ENCODE measurements around the gene GGPS1. TPM values are rescaled to one million over a fixed set of nuclear protein-coding genes. Genes with fewer than 3 reads are reported as not detected.
"Not testable (repeated sequence)": the region's sequence is repeated elsewhere in the genome, so short reads cannot be mapped to it uniquely, and the experiment has no call there.

GGPS1 gene
- total RNA-seq, 1 donor = 23.3 TPM

DNA sequence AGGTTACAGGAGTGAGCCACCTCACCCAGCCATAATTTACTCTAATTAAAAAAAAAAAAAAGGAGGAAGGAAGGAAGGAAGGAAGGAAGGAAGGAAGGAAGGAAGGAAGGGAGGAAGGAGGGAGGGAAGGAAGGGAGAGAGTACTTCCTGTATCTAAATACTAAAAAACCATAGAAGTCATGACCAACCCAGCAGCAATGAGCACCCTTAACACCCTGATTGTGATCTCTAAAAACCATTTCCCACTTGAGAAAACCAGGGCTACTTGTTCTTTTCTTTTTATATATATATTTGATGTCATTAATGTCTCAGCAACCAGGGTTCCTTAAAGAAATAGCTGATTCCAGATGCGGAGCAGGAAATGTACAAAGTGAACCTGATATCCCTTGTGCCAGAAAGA is 31.6 kb upstream of the GGPS1 start:
- H3K27me3 ChIP-seq (ENCODE audit: insufficient read depth, low read length) = no peaks in the 10 kb centered on the region
- H3K4me1 ChIP-seq (ENCODE audit: insufficient read depth, low read length) = peaks cover 43% of the 10 kb centered on the region
- no peaks in the 10 kb centered on the region for H3K9me3 ChIP-seq (ENCODE audit: low read depth, low read length)
- H3K4me3 ChIP-seq (ENCODE audit: low read length) = no peak overlapping the region

DNA sequence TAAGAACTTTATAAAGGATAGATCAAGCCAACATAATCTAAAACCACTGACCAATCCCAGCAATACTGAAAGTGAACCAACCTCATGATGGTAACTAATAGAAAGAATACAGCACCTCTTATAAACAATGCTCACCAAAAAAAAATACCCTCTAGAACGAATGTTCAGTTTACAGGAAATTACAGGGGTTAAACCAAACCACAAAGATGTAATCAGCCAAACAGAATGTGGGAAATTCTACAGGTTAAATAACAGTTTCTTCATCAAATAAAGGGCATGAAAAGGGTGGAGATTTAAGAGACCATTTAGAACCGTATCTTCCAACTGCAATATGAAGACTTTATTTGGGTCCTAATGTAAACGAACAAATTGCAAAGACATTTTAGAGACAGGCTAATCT is 30.8 kb upstream of the GGPS1 start:
- Histone ChIP-seq H3K4me3 (ENCODE audit: low read length) (no peak overlapping the region), H3K4me1 (ENCODE audit: insufficient read depth, low read length) (peaks cover 40% of the 10 kb centered on the region), H3K27me3 (ENCODE audit: insufficient read depth, low read length) (no peaks in the 10 kb centered on the region), H3K9me3 (ENCODE audit: low read depth, low read length) (no peaks in the 10 kb centered on the region)

GRCh38 chr1:235298758-235299157 is 29.6 kb upstream of the GGPS1 start:
- Histone ChIP-seq H3K4me3 (ENCODE audit: low read length) (no peak overlapping the region), H3K9me3 (ENCODE audit: low read depth, low read length) (no peaks in the 10 kb centered on the region), H3K27me3 (ENCODE audit: insufficient read depth, low read length) (no peaks in the 10 kb centered on the region), H3K4me1 (ENCODE audit: insufficient read depth, low read length) (peaks cover 39% of the 10 kb centered on the region)

GRCh38 chr1:235299169-235299858 is 29.1 kb upstream of the GGPS1 start:
- Histone ChIP-seq H3K27me3 (ENCODE audit: insufficient read depth, low read length) (no peaks in the 10 kb centered on the region), H3K9me3 (ENCODE audit: low read depth, low read length) (no peaks in the 10 kb centered on the region), H3K4me3 (ENCODE audit: low read length) (no peak overlapping the region), H3K4me1 (ENCODE audit: insufficient read depth, low read length) (peaks cover 42% of the 10 kb centered on the region)

DNA sequence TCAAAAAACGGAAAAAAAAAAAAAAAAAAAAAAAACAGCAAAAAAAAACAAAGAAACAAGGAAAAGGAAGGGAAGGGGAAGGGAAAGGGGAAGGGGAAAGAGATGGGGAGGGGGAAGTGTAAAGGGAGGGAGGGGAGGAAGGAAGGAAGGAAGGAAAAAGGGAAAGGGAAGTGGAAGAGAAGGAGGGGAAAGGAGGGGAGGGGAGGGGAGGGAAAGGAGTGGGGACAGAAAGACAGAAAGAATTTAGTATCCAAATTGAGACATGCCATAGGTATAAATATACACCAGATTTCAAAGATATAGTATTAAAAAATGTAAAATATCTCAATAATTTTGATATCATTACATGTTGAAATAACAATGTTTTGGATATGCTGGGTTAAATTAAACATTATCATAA is 26.2 kb upstream of the GGPS1 start:
- Histone ChIP-seq H3K4me1 (ENCODE audit: insufficient read depth, low read length) (peaks cover 48% of the 10 kb centered on the region), H3K27me3 (ENCODE audit: insufficient read depth, low read length) (no peaks in the 10 kb centered on the region), H3K4me3 (ENCODE audit: low read length) (no peak overlapping the region), H3K9me3 (ENCODE audit: low read depth, low read length) (no peaks in the 10 kb centered on the region)

GRCh38 chr1:235304549-235305451 is 23.6 kb upstream of the GGPS1 start:
- Histone ChIP-seq H3K27me3 (ENCODE audit: insufficient read depth, low read length) (no peaks in the 10 kb centered on the region), H3K4me1 (ENCODE audit: insufficient read depth, low read length) (peaks cover 35% of the 10 kb centered on the region), H3K9me3 (ENCODE audit: low read depth, low read length) (no peaks in the 10 kb centered on the region), H3K4me3 (ENCODE audit: low read length) (no peak overlapping the region)

DNA sequence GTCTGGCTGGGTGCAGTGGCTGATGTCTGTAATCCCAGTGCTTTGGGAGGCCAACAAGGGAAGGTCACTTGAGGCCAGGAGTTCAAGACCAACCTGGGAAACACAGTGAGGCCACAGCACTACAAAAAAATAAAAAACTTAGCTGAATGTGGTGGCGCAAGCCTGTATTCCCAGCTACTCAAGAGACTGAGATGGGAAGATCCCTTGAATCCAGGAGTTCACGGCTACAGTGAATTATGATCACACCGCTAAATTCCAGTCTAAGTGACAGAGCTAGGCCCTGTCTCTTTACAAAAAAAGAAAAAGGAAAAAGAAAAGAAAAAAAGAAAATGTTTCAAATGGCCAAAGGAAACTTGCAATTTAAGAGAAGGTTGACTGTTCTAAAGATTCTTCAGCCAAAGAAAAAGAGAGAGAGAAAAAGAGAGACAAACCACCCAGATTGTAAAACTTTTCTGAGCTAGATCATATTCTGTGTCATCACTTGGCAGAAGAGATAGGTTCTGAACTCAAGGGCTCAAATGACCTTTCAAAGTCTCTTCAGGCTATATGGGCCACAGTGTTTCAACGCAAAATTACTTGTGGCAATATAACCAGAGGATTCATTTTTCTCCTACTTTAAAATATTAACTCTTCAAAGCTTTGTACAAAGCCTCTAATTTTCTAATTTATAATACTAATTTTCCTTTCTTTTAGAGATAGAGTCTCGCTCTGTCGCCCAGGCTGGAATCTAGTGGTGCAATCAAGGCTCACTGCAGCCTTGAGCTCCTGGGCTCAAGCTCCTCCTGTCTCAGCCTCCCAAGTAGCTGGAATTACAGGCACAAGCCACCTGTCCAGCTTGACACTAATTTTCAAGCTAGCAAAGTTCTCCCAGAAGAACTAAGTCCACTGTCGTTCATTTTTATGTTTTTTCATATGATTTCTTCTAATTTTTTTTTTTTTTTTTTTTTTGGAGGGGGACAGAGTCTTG is 20.9 kb upstream of the GGPS1 start:
- H3K9me3 ChIP-seq (ENCODE audit: low read depth, low read length) = no peaks in the 10 kb centered on the region
- no peak overlapping the region for H3K4me3 ChIP-seq (ENCODE audit: low read length)
- peaks cover 30% of the 10 kb centered on the region for H3K4me1 ChIP-seq (ENCODE audit: insufficient read depth, low read length)
- H3K27me3 ChIP-seq (ENCODE audit: insufficient read depth, low read length) = no peaks in the 10 kb centered on the region

DNA sequence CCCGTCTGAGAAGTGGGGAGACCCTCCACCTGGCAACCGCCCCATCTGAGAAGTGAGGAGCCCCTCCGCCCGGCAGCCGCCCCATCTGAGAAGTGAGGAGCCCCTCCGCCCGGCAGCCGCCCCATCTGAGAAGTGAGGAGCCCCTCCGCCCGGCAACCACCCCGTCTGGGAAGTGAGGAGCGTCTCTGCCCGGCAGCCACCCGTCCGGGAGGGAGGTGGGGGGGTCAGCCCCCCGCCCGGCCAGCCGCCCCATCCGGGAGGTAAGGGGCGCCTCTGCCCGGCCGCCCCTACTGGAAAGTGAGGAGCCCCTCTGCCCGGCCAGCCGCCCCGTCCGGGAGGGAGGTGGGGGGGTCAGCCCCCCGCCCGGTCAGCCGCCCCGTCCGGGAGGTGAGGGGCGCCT is 19.2 kb upstream of the GGPS1 start:
- not testable (repeated sequence) for H3K4me3 ChIP-seq (ENCODE audit: low read length); H3K9me3 ChIP-seq (ENCODE audit: low read depth, low read length); H3K27me3 ChIP-seq (ENCODE audit: insufficient read depth, low read length)
- H3K4me1 ChIP-seq (ENCODE audit: insufficient read depth, low read length) = peaks cover 36% of the 10 kb centered on the region

DNA sequence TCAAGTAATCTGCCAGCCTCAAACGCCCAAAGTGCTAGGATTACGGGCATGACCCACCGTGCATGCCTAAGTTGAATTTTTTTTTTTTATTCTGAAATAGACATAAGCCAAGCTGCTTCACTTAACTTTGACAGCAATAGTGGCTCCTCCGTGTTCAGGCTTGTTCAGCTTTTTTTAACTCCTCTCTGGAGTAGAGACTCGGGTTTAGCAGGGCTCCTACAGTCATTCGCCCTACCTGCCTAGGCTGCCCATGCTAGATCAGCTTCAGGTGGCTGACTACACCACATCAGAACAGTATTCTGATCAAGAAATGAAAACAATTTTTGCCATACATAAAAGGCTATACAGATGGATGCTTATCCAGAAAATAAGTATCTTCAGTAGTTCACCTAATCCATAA is 15.1 kb upstream of the GGPS1 start:
- Histone ChIP-seq H3K4me3 (ENCODE audit: low read length) (no peak overlapping the region), H3K27me3 (ENCODE audit: insufficient read depth, low read length) (no peaks in the 10 kb centered on the region), H3K4me1 (ENCODE audit: insufficient read depth, low read length) (peaks cover 40% of the 10 kb centered on the region), H3K9me3 (ENCODE audit: low read depth, low read length) (no peaks in the 10 kb centered on the region)

DNA sequence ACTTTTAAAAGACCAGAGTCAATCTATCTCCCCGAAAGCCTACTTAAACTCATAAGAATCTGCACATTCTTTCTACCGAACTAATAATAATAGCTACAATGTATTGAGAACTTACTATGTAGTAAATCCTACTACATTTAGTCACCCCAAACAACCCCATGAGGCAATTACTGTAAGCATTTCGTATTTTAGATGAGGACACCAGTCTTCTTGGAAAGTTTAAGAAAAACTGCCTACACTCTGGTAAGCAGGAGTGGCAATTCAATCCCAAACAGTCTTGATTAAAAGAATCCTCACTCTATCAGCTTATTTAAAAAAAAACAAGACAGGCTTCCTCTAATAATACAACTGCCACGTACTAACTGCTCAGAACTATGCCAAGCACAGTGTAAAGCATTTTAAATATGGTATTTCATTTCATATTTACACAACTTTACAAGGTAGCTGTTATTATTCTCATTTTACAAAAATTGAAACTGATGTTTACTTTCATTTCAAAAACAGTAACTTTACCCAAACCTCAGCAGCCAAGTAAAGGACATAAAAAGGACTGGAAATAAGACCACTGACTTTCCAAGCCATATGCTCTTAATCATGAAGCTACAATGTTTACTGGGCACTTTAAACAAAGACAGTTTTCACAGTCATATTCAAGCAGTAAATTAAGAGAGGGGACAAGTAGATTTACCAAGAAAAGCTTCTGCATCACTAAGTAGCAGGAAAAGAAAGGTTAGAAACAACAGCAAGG is 14.3 kb upstream of the GGPS1 start:
- H3K27me3 ChIP-seq (ENCODE audit: insufficient read depth, low read length) = no peaks in the 10 kb centered on the region
- no peak overlapping the region for H3K4me3 ChIP-seq (ENCODE audit: low read length)
- H3K9me3 ChIP-seq (ENCODE audit: low read depth, low read length) = no peaks in the 10 kb centered on the region
- peaks cover 46% of the 10 kb centered on the region for H3K4me1 ChIP-seq (ENCODE audit: insufficient read depth, low read length)

DNA sequence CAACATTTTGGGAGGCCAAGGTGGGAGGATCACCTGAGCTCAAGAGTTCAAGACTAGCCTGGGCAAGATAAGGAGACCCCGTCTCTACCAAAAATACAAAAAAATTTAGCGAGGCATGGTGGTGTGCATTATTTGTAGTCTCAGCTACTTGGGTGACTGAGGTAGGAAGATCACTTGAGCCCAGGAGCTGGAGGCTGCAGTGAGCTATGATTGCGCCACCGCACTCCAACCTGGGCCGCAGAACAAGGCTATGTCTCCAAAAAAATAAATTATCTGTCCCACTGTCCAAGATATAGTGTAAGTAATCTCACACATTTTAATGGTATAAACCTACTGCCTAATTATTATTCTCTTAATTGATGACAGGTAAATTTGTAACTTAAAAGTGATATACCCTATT is 13.2 kb upstream of the GGPS1 start:
- no peak overlapping the region for H3K4me3 ChIP-seq (ENCODE audit: low read length)
- peaks cover 46% of the 10 kb centered on the region for H3K4me1 ChIP-seq (ENCODE audit: insufficient read depth, low read length)
- H3K27me3 ChIP-seq (ENCODE audit: insufficient read depth, low read length) = no peaks in the 10 kb centered on the region
- H3K9me3 ChIP-seq (ENCODE audit: low read depth, low read length) = no peaks in the 10 kb centered on the region

GRCh38 chr1:235315735-235316134 is 12.6 kb upstream of the GGPS1 start:
- Histone ChIP-seq H3K4me3 (ENCODE audit: low read length) (no peak overlapping the region), H3K4me1 (ENCODE audit: insufficient read depth, low read length) (peaks cover 42% of the 10 kb centered on the region), H3K27me3 (ENCODE audit: insufficient read depth, low read length) (no peaks in the 10 kb centered on the region), H3K9me3 (ENCODE audit: low read depth, low read length) (no peaks in the 10 kb centered on the region)

DNA sequence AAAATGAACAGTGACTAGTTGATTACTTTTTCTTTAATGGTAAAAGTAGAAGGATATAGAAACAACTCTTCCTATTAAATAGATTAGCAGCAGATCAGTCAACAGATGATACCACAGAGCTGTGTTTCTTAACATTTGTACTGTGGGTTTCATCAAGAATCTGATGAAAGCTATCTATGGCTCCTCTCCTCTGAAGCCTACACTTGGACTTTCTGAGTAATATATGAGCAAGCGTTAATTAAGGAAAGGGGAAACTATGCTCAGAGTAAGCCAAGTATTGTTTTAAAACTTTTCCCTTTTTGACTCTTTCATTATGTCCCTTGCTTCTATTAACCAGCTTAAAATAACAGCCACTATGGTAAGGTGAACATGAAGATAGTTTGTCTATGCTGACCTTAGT is 11.2 kb upstream of the GGPS1 start:
- peaks cover 46% of the 10 kb centered on the region for H3K4me1 ChIP-seq (ENCODE audit: insufficient read depth, low read length)
- H3K4me3 ChIP-seq (ENCODE audit: low read length) = no peak overlapping the region
- no peaks in the 10 kb centered on the region for H3K27me3 ChIP-seq (ENCODE audit: insufficient read depth, low read length)
- no peaks in the 10 kb centered on the region for H3K9me3 ChIP-seq (ENCODE audit: low read depth, low read length)

DNA sequence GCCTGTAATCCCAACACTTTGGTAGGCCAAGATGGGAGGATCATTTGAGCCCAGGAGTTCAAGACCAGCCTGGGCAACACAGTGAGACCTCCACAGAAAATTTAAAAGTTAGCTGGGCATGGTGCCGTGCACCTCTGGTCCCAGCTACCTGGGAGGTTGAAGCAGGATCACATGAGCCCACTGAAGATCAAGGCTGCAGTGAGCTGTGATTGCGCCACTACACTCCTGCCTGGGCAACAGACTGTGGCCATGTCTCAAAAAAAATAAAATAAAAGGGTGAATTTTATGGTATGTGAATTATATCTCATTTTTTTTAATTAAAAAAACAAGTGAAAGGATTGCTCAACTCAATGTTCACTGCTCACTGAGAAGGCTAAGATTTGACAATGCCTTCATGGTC is 9.1 kb upstream of the GGPS1 start:
- Histone ChIP-seq H3K27me3 (ENCODE audit: insufficient read depth, low read length) (no peaks in the 10 kb centered on the region), H3K9me3 (ENCODE audit: low read depth, low read length) (no peaks in the 10 kb centered on the region), H3K4me1 (ENCODE audit: insufficient read depth, low read length) (peaks cover 44% of the 10 kb centered on the region), H3K4me3 (ENCODE audit: low read length) (no peak overlapping the region)

Measured in mononuclear cell (primary cell).